Renal cortical epithelial cell (primary cell): ENCODE data around the gene ERI3. TPM values are rescaled to one million over a fixed set of nuclear protein-coding genes. Genes with fewer than 3 reads are reported as not detected.
A peak's percentile ranks its signal among the peaks of the same experiment; 100 is the strongest.

Experiments used
- DNase-seq: peaks from one replicate; pipeline ENCODE4 v3.0.0-alpha.2; 2011; ENCODE audit warnings: low read depth
- total RNA-seq: library from RNA; depleted of rRNA; stranded (reverse); fragments of >200 nt; gene quantifications from 2 replicates; pipeline ENCODE4 v1.2.3, GENCODE V29; 2014

The ERI3 gene
- total RNA-seq = 52.6 and 67.7 TPM in 2 replicates

GRCh38 chr1:44354840-44355581 lies at the start of gene ERI3:
Gene ERI3, minus strand, starts transcription at chr1:44355257. Its CDS starts 231 bp downstream, at chr1:44355026.
- DNase-seq = peak; percentile 91

- DNase-seq = no peak
These were observed 46.5 kb upstream of the ERI3 start for GRCh38 chr1:44401256-44402228.

GRCh38 chr1:44390277-44390676 lies 35.2 kb upstream of the ERI3 start:
- peak; percentile 29 for DNase-seq

GRCh38 chr1:44389437-44389836 lies 34.4 kb upstream of the ERI3 start:
- DNase-seq = no peak

- no peak for DNase-seq
These were observed 33.5 kb upstream of the ERI3 start for GRCh38 chr1:44388551-44388950.

- no peak for DNase-seq
These were observed 25.7 kb upstream of the ERI3 start for GRCh38 chr1:44380666-44381177.

- DNase-seq = peak; percentile 34
These were observed 23.1 kb upstream of the ERI3 start for GRCh38 chr1:44377925-44378784.

- DNase-seq = no peak
These were observed 20.5 kb upstream of the ERI3 start for GRCh38 chr1:44375547-44375946.

- no peak for DNase-seq
These were observed 16.1 kb upstream of the ERI3 start for GRCh38 chr1:44371206-44371605.

GRCh38 chr1:44368471-44369151 lies 13.6 kb upstream of the ERI3 start:
- DNase-seq = no peak

- DNase-seq = no peak
These were observed 12.9 kb upstream of the ERI3 start for GRCh38 chr1:44367944-44368343.

GRCh38 chr1:44366371-44366975 lies 11.4 kb upstream of the ERI3 start:
- DNase-seq = no peak

GRCh38 chr1:44361478-44361877 lies 6.4 kb upstream of the ERI3 start:
- peak; percentile 34 for DNase-seq

GRCh38 chr1:44359234-44359935 lies 4.3 kb upstream of the ERI3 start:
- DNase-seq = no peak

- DNase-seq = no peak
These were observed 2.7 kb upstream of the ERI3 start for GRCh38 chr1:44357710-44358109.

GRCh38 chr1:44355582-44356305 lies 687 bp upstream of the ERI3 start:
- no peak for DNase-seq

GRCh38 chr1:44354268-44354839 lies 703 bp downstream of the ERI3 start:
- no peak for DNase-seq

GRCh38 chr1:44353604-44354003 lies 1.5 kb downstream of the ERI3 start:
- peak; percentile 68 for DNase-seq

- DNase-seq = no peak
These were observed 3.8 kb downstream of the ERI3 start for GRCh38 chr1:44351289-44351688.
